Bronchial epithelial cell (primary cell): Measurements from ENCODE around the gene KASH5. TPM values are rescaled to one million over a fixed set of nuclear protein-coding genes. Genes with fewer than 3 reads are reported as not detected.

Experiments used
- DNase-seq: peaks from one replicate; pipeline ENCODE4 v3.0.0-alpha.2; 2010; ENCODE audit warnings: low read depth
- FAIRE-seq: peaks from 2 replicates; lab custom pipeline; 2011; peaks lifted over from hg19 to GRCh38; lab: Jason Lieb, UNC
- H3K27me3 ChIP-seq: 2 replicates; pipeline ENCODE4 v1.5.1; 2011; ENCODE audit warnings: low read length; ENCODE audit not compliant: control insufficient read depth, insufficient read depth
- H3K36me3 ChIP-seq: 2 replicates; pipeline ENCODE4 v1.5.1; 2011; ENCODE audit warnings: low read length; ENCODE audit not compliant: control insufficient read depth, insufficient read depth
- H3K4me3 ChIP-seq: 2 replicates; pipeline ENCODE4 v1.5.1; 2011; ENCODE audit warnings: mild to moderate bottlenecking, low read depth, low read length, control low read depth
- total RNA-seq: library from RNA; depleted of rRNA; stranded (reverse); fragments of >200 nt; gene quantifications from 2 replicates; pipeline ENCODE4 v1.2.1, GENCODE V29; 2014
- TF ChIP-seq, protein P1 (sequence below): IDR thresholded peaks from 2 replicates; pipeline ENCODE4 v1.5.1; 2011; ENCODE audit warnings: mild to moderate bottlenecking, moderate library complexity, low read length, control low read depth, inconsistent platforms; ENCODE audit not compliant: insufficient read depth, severe bottlenecking

KASH5 gene
- total RNA-seq, 1 donor from 2014 or later: not detected

DNA sequence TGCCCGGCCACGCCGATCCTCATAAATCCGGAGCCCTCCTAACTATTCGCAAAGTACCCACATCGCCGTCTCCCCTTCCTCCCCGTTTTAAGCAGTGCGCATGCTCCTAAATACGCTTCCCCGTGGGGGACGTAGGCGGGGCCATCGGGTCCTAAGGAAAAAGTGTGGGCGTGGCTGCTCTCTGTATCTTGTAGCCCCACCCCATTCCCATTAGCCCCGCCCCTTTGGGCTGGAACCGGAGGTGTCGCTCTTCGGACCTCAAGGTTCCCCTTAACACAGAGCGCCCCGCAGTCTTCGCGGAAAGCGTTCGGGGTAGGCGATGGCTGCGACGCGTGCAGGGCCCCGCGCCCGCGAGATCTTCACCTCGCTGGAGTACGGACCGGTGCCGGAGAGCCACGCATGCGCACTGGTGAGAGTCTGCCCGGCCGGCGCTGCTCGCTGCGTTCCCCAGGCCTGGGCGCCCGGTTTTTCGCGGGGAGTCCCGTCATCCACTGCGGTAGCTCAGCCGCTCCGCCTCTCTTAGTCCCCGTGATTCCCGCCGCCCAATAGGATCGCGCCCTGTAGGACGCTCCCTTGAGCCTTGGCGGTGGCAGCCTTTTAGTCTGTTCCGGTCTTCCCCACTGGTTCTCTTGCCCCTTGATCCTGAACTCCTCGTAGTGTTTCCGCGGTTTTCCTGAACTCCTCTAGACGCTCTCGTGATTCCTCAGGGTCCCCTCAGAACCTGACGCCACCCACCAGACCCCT is 65.1 kb downstream of the KASH5 start, which contains the start of gene ALDH16A1:
ALDH16A1 (plus strand) TSS at position 213 of the 744 bp plus-strand sequence; CDS start at position 320, 107 bp downstream.
- Histone ChIP-seq H3K4me3 (peak within 1 kb of the TSS; percentile 74), H3K36me3 (peaks cover 3% of the 10 kb centered on the region), H3K27me3 (no peaks in the 10 kb centered on the region)
- TF ChIP-seq, protein P1, sequence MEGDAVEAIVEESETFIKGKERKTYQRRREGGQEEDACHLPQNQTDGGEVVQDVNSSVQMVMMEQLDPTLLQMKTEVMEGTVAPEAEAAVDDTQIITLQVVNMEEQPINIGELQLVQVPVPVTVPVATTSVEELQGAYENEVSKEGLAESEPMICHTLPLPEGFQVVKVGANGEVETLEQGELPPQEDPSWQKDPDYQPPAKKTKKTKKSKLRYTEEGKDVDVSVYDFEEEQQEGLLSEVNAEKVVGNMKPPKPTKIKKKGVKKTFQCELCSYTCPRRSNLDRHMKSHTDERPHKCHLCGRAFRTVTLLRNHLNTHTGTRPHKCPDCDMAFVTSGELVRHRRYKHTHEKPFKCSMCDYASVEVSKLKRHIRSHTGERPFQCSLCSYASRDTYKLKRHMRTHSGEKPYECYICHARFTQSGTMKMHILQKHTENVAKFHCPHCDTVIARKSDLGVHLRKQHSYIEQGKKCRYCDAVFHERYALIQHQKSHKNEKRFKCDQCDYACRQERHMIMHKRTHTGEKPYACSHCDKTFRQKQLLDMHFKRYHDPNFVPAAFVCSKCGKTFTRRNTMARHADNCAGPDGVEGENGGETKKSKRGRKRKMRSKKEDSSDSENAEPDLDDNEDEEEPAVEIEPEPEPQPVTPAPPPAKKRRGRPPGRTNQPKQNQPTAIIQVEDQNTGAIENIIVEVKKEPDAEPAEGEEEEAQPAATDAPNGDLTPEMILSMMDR: no peak
- DNase-seq (peak; percentile 90), FAIRE-seq (no peak)

- TF ChIP-seq, protein P1: no peak
- DNase-seq: no peak
- Histone ChIP-seq H3K4me3 (peak overlapping the region; percentile 74), H3K27me3 (no peaks in the 10 kb centered on the region), H3K36me3 (no peaks in the 10 kb centered on the region)
- no peak for FAIRE-seq
These were observed 65.8 kb downstream of the KASH5 start for GRCh38 chr19:49453757-49454240.

DNA sequence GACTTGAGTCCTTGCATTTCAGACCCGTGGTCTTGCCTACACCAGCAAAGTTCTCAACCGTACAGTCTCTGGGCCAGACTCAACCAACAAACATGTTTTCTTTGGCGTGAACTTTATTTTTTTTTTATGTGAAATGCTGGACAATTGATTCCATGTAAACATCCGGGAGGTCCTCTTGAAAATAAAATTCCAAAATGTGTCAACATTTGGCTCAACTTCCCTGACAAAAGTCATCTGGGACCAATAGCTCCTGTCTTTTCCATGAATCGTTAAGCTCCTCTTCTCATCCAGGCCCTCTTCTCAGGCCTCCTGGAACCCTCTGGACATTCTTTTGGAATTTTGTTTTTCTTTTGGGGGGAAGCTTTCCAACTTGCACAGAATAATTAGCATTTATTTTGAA is 67.7 kb downstream of the KASH5 start:
- H3K27me3 ChIP-seq: no peaks in the 10 kb centered on the region
- no peak overlapping the region for H3K4me3 ChIP-seq
- FAIRE-seq (no peak), DNase-seq (no peak)
- TF ChIP-seq, protein P1: no peak
- H3K36me3 ChIP-seq: no peaks in the 10 kb centered on the region

DNA sequence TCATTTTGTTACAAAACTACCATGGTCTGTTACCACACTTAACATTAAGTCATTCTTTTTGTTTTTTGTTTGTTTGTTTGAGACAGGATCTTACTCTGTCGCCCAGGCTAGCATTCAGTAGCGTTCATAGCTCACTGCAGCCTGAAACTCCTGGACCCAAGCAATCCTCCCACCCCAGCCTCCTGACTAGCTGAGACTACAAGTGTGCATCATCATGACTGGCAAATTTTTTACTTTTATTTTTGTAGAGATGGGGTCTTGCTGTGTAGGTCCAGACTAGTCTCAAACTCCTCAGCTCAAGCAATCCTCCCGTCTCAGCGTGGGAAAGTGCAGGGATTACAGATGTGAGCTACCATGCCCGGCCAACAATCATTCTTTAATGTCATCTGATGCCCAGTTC is 68.3 kb downstream of the KASH5 start:
- TF ChIP-seq, protein P1: no peak
- Histone ChIP-seq H3K36me3 (no peaks in the 10 kb centered on the region), H3K4me3 (no peak overlapping the region), H3K27me3 (no peaks in the 10 kb centered on the region)
- DNase-seq: no peak
- no peak for FAIRE-seq

- no peaks in the 10 kb centered on the region for H3K36me3 ChIP-seq
- FAIRE-seq: no peak
- TF ChIP-seq, protein P1: no peak
These were observed 70.5 kb downstream of the KASH5 start for GRCh38 chr19:49458567-49458903.

More at GRCh38 chr19:49458567-49458903, 70.5 kb downstream of the KASH5 start:
- Histone ChIP-seq H3K27me3 (no peaks in the 10 kb centered on the region), H3K4me3 (no peak overlapping the region)
- no peak for DNase-seq
